ENCODE data around the gene CASQ1.

The CASQ1 gene

GRCh38 chr1:160226623-160227022 lies 36.2 kb downstream of the CASQ1 start:
- DNase-seq (ENCODE audit: low read depth), result no peak

- no peak for DNase-seq (ENCODE audit: low read depth)
Measured at GRCh38 chr1:160227034-160227433, 36.7 kb downstream of the CASQ1 start.

- no peak for DNase-seq (ENCODE audit: low read depth)
Measured at GRCh38 chr1:160227561-160227960, 37.2 kb downstream of the CASQ1 start.

GRCh38 chr1:160228431-160228830 lies 38.1 kb downstream of the CASQ1 start:
- DNase-seq (ENCODE audit: low read depth), result no peak

- DNase-seq (ENCODE audit: low read depth), result no peak
Measured at GRCh38 chr1:160232911-160233310, 42.5 kb downstream of the CASQ1 start.

- no peak for DNase-seq (ENCODE audit: low read depth)
Measured at GRCh38 chr1:160236806-160237205, 46.4 kb downstream of the CASQ1 start.

GRCh38 chr1:160237558-160237957 lies 47.2 kb downstream of the CASQ1 start:
- no peak for DNase-seq (ENCODE audit: low read depth)

GRCh38 chr1:160238408-160238807 lies 48.0 kb downstream of the CASQ1 start:
- no peak for DNase-seq (ENCODE audit: low read depth)

- no peak for DNase-seq (ENCODE audit: low read depth)
Measured at GRCh38 chr1:160239582-160240299, 49.4 kb downstream of the CASQ1 start.

GRCh38 chr1:160243767-160244166 lies 53.4 kb downstream of the CASQ1 start:
- no peak for DNase-seq (ENCODE audit: low read depth)

- DNase-seq (ENCODE audit: low read depth), result peak; percentile 13
Measured at GRCh38 chr1:160244209-160244608, 53.8 kb downstream of the CASQ1 start.

- no peak for DNase-seq (ENCODE audit: low read depth)
Measured at GRCh38 chr1:160245434-160245833, 55.1 kb downstream of the CASQ1 start.

- no peak for DNase-seq (ENCODE audit: low read depth)
Measured at GRCh38 chr1:160247053-160247452, 56.7 kb downstream of the CASQ1 start.

- no peak for DNase-seq (ENCODE audit: low read depth)
Measured at GRCh38 chr1:160251011-160251410, 60.6 kb downstream of the CASQ1 start.
